ENCODE data around the gene EFHD1. TPM values are rescaled to one million over a fixed set of nuclear protein-coding genes. Genes with fewer than 3 reads are reported as not detected.
A peak's percentile ranks its signal among the peaks of the same experiment; 100 is the strongest.
"Not testable (repeated sequence)": the region's sequence is repeated elsewhere in the genome, so short reads cannot be mapped to it uniquely, and the experiment has no call there.

EFHD1 gene
- total RNA-seq, 2 experiments from 2014 or later = 0.23 TPM; not detected in 1

DNA sequence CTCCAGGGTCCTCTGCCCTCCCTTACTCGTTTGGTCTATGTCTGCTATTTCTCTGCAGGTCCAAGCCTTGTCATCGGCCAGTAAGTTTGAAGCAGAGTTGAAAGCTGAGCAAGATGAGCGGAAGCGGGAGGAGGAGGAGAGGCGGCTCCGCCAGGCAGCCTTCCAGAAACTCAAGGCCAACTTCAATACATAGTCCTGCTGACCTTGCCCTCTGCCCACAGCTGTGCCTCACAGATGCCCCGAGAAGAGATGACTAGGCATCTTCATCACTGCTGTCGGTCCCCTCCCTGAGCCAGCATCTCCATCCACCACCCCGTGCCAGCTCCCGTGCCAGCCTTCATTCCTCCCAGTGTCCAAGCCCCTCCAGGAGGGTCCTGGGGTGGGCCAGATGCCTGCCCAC, 48.1 kb downstream of the EFHD1 start:
- intact Hi-C loops (cut with DNase I, micrococcal nuclease) = no loop called here

DNA sequence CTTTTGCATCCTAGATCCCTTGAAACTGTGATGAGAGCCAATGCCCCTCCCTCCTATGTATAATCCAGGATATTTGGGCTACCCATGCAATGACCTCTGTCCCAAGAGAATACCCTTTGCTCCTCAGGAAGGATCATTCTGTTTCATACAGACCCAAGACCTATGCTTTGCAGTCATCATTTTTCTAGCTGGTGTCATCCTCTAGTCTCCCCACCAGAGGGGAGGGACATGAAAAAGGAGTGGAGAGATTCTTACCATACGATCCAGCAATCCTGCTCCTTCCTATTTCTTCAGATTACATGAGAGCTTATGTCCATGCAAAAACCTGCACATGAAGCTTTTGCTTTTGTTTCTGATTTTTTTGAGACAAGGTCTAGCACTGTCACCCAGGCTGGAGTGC, 50.0 kb downstream of the EFHD1 start:
- H3K27ac Mint-ChIP-seq = no peak overlapping the region
- H3K4me3 Mint-ChIP-seq = no peak overlapping the region
- peaks cover 7% of the 10 kb centered on the region for H3K27me3 Mint-ChIP-seq
- CTCF ChIA-PET = no interaction called here
- POLR2A ChIA-PET = no interaction called here
- H3K9me3 Mint-ChIP-seq (ENCODE audit: low read depth) = no peaks in the 10 kb centered on the region
- intact Hi-C loops (cut with DNase I, micrococcal nuclease) = no loop called here
- ATAC-seq (no peak), DNase-seq (no peak)
- no peaks in the 10 kb centered on the region for H3K36me3 Mint-ChIP-seq (ENCODE audit: low read depth)
- no peaks in the 10 kb centered on the region for H3K4me1 Mint-ChIP-seq

More for the DNA sequence above, 48.1 kb downstream of the EFHD1 start:
- Mint-ChIP-seq H3K27me3 (peaks cover 7% of the 10 kb centered on the region), H3K36me3 (ENCODE audit: low read depth) (no peaks in the 10 kb centered on the region), H3K4me1 (no peaks in the 10 kb centered on the region), H3K4me3 (no peak overlapping the region), H3K27ac (no peak overlapping the region), H3K9me3 (ENCODE audit: low read depth) (no peaks in the 10 kb centered on the region)
- CTCF ChIA-PET = interaction anchor here (0.6 kb wide), 1 partner anchor 909 kb away, joined by 3 read pairs; no protein-coding TSS in a partner anchor
- DNase-seq = no peak
- POLR2A ChIA-PET = no interaction called here
- no peak for ATAC-seq

DNA sequence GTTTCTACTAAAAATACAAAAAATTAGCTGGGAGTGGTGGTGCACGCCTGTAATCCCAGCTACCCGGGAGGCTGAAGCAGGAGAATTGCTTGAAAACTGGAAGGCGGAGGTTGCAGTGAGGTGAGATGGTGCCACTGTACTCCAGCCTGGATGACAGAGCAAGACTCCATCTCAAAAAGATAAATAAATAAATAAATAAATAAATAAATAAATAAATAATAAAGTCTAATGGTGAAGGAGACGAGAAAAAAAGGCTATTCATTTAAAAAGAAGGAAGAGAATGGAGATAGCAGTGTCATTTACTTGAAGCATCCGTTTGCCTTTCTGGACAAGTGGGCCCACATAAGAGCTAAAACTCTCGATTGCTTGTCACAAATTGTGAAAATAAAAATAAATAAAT, 52.0 kb downstream of the EFHD1 start:
- CTCF ChIA-PET, POLR2A ChIA-PET, ATAC-seq: not testable (repeated sequence)

DNA sequence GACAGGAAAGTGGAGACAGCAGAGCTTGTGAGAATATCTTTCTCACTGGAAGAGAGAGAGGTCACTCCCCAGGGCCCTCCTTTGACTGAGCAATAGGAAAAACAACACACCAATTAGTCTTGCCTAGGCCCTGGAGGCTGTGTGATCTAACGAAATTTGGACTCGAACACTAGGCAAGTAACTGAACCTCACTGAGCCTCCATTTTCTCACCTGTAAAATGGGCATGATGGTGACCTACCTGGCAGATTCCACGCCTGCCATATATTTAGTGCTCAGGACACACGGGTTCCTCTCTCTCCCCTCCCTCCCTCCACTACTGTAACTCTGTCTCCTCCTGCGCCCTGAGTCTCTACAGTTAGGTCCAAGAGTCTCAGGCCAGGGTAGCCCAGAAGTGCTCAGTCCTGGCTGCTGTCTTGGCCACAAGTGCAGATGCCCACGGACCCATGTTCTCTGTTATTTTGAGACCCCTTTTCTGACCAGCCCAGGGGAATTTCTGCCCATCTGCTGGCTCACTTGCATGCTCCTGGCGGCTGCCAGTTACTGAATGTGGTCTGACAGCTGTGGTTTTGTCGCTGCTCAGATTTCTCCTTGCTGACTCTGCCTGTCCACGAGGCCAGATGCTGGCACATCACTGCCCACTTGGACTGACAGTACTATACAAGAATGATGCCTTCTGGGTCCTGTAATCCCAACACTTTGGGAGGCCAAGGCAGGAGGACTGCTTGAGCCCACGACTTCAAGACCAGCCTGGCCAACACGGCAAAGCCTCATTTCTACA, 54.2 kb downstream of the EFHD1 start:
- ATAC-seq (no peak), DNase-seq (no peak)
- ChIA-PET POLR2A (no interaction called here), CTCF (interaction anchor here (0.6 kb wide), 1 partner anchor 8 kb away, joined by 3 read pairs; no protein-coding TSS in a partner anchor)
- Mint-ChIP-seq H3K27ac (no peak overlapping the region), H3K9me3 (ENCODE audit: low read depth) (no peaks in the 10 kb centered on the region), H3K4me3 (no peak overlapping the region), H3K27me3 (no peaks in the 10 kb centered on the region), H3K36me3 (ENCODE audit: low read depth) (no peaks in the 10 kb centered on the region), H3K4me1 (no peaks in the 10 kb centered on the region)
- intact Hi-C loops (cut with DNase I, micrococcal nuclease) = no loop called here

More for the DNA sequence above, 52.0 kb downstream of the EFHD1 start:
- H3K4me1 Mint-ChIP-seq; H3K36me3 Mint-ChIP-seq (ENCODE audit: low read depth); H3K9me3 Mint-ChIP-seq (ENCODE audit: low read depth); H3K27ac Mint-ChIP-seq; H3K4me3 Mint-ChIP-seq; DNase-seq; intact Hi-C loops (cut with DNase I, micrococcal nuclease); H3K27me3 Mint-ChIP-seq: not testable (repeated sequence)

DNA sequence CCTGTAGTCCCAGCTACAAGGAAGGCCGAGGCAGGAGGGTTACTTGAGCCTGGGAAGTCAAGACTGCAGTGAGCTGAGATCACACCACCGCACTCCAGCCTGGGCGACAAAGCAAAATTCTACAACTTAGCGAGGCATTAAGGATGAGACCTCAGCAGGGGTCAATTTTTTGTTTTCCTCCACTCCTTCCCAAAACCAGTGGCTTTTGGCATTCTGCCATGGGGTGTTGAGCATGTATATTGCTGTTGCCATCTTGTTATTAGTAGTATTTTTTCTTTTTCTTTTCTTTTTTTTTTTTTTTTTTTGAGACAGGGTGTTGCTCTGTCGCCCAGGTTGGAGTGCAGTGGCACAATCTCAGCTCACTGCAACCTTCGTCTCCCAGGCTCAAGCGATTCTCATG, 54.8 kb downstream of the EFHD1 start:
- DNase-seq (no peak), ATAC-seq (no peak)
- ChIA-PET POLR2A (no interaction called here), CTCF (interaction anchor here (1.2 kb wide), 1 partner anchor 78 kb away, joined by 3 read pairs; no protein-coding TSS in a partner anchor)
- no peaks in the 10 kb centered on the region for H3K4me1 Mint-ChIP-seq
- intact Hi-C loops (cut with DNase I, micrococcal nuclease) = no loop called here
- H3K9me3 Mint-ChIP-seq (ENCODE audit: low read depth) = no peaks in the 10 kb centered on the region
- H3K36me3 Mint-ChIP-seq (ENCODE audit: low read depth) = no peaks in the 10 kb centered on the region
- no peaks in the 10 kb centered on the region for H3K27me3 Mint-ChIP-seq
- H3K4me3 Mint-ChIP-seq = no peak overlapping the region
- H3K27ac Mint-ChIP-seq = no peak overlapping the region

DNA sequence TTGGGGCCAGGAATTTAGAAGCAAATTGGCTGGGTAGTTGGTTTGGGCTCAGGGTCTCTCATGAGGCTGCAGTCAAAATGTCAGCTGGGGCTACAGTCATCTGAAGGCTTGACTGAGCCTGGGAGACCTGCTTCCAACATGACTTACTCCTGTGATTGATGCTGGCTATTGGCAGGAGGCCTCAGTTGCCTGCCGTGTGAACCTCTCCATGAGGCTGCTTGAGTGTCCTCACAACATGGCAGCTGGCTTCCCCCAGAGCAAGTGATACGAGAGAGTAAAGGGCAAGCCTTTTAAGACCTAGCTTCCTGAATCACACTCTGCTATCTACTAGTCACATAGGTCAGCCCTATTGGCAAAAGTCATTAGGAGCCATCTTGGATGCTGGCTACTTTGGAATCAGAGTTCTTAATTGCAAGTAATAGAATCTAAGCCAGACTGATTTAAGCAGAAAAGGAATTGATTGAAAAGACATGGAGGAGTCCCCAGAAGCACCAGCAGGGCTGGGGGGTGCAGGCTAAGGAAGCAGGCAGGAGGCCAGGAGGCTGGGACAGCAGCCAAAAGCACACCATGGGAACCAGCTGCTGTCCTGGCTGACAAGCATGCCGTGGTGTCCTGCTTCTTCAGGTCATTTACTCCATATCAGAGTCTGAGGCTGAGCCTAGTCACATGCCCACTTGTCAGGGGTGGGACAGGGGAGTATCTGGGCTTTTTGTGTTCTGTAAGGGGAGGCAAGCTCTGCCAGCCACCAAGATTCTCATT, 55.9 kb downstream of the EFHD1 start:
- no peaks in the 10 kb centered on the region for H3K27me3 Mint-ChIP-seq
- ChIA-PET CTCF (interaction anchor here (1.2 kb wide), 1 partner anchor 79 kb away, joined by 3 read pairs; no protein-coding TSS in a partner anchor), POLR2A (interaction anchor here (0.6 kb wide), 1 partner anchor 82 kb away, joined by 3 read pairs; no protein-coding TSS in a partner anchor)
- no peak overlapping the region for H3K4me3 Mint-ChIP-seq
- H3K9me3 Mint-ChIP-seq (ENCODE audit: low read depth) = no peaks in the 10 kb centered on the region
- no peaks in the 10 kb centered on the region for H3K36me3 Mint-ChIP-seq (ENCODE audit: low read depth)
- intact Hi-C loops (cut with DNase I, micrococcal nuclease) = no loop called here
- ATAC-seq (no peak), DNase-seq (no peak)
- no peaks in the 10 kb centered on the region for H3K4me1 Mint-ChIP-seq
- no peak overlapping the region for H3K27ac Mint-ChIP-seq

DNA sequence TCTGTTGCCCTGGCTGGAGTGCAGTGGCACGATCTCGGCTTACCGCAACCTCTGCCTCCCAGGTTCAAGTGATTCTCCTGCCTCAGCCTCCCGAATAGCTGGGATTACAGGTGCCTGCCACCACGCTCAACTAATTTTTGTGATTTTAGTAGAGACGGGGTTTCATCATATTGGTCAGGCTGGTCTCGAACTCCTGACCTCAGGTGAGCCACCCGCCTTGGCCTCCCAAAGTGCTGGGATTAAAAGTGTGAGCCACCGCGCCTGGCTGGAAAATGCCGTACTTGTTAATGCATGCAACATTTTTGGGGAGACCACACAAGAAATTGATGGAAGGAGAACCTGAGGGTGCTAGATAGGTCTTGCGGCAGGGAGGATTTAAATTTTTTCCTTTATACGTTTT, 57.7 kb downstream of the EFHD1 start:
- POLR2A ChIA-PET; DNase-seq; ATAC-seq; H3K9me3 Mint-ChIP-seq (ENCODE audit: low read depth); CTCF ChIA-PET; H3K27me3 Mint-ChIP-seq; H3K4me3 Mint-ChIP-seq; H3K36me3 Mint-ChIP-seq (ENCODE audit: low read depth); H3K4me1 Mint-ChIP-seq; H3K27ac Mint-ChIP-seq: not testable (repeated sequence)
- intact Hi-C loops (cut with DNase I, micrococcal nuclease) = loop anchor here in 1 of 2 experiments (10.0 kb wide), 1 partner anchor 376 kb away; no protein-coding TSS in a partner anchor

DNA sequence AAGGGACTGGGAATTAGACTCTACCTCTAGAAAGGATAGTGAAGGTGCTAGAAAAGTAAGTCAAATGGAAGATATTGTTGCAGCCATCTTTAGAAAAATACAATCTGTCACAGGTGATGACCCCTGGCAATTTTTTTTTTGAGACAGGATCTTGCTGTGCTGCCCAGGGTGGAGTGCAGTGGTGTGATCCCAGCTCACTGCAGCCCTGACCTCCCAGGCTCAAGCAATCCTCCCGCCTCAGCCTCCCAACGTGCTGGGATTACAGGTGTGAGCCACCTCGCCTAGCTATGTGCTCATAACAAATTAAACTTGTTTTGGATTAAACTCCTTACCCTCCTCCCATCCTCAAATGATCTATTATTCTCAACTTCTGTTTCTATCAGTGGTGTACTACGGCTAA, 59.9 kb downstream of the EFHD1 start:
- POLR2A ChIA-PET = no interaction called here
- peaks cover 9% of the 10 kb centered on the region for H3K4me1 Mint-ChIP-seq

DNA sequence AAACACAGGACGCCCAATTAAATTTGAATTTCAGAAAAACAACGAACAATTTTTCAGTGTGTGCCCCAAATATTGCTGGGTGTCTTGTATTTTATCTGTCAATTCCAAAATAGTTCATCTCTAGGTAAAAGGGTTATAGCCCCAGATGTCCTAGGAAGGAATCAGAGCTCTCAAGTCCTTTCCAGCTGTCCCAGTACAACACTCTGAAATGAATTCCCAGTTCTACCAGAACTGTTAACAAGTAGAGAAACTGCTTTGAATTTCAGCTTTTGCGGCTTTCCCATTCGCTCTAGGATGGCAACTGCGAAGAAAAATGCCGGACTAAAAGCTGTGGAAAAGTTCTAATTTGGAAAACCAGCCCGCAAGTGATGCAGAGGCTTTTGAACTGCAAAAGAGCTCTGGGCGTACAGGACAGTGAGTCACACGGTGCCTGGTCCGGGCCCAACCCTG, 63.2 kb downstream of the EFHD1 start:
- intact Hi-C loops (cut with DNase I, micrococcal nuclease) = loop anchor here (1.0 to 10.0 kb wide), 10 partner anchors 84 to 1084 kb away; partner anchors contain the start of genes EIF4E2 (in 2 of the 2), TIGD1 (in 2 of the 2), ATG16L1 (in 1 of the 2) and DGKD (in 1 of the 2)
- Mint-ChIP-seq H3K27me3 (no peaks in the 10 kb centered on the region), H3K27ac (peak overlapping the region; percentile 51), H3K36me3 (ENCODE audit: low read depth) (peaks cover 29% of the 10 kb centered on the region), H3K9me3 (ENCODE audit: low read depth) (peaks cover 2% of the 10 kb centered on the region), H3K4me3 (peak overlapping the region; percentile 99), H3K4me1 (peaks cover 36% of the 10 kb centered on the region)
- CTCF ChIA-PET = no interaction called here
- POLR2A ChIA-PET = interaction anchor here (0.6 kb wide), 1 partner anchor 16 kb away, joined by 4 read pairs; no protein-coding TSS in a partner anchor
- ATAC-seq (no peak), DNase-seq (no peak)

More for the DNA sequence above, 59.9 kb downstream of the EFHD1 start:
- Mint-ChIP-seq H3K36me3 (ENCODE audit: low read depth) (peaks cover 5% of the 10 kb centered on the region), H3K27me3 (no peaks in the 10 kb centered on the region), H3K9me3 (ENCODE audit: low read depth) (peaks cover 2% of the 10 kb centered on the region), H3K27ac (no peak overlapping the region), H3K4me3 (no peak overlapping the region)
- CTCF ChIA-PET = no interaction called here
- intact Hi-C loops (cut with DNase I, micrococcal nuclease) = loop anchor here in 1 of 2 experiments (10.0 kb wide), 1 partner anchor 379 kb away; no protein-coding TSS in a partner anchor
- DNase-seq (no peak), ATAC-seq (no peak)

DNA sequence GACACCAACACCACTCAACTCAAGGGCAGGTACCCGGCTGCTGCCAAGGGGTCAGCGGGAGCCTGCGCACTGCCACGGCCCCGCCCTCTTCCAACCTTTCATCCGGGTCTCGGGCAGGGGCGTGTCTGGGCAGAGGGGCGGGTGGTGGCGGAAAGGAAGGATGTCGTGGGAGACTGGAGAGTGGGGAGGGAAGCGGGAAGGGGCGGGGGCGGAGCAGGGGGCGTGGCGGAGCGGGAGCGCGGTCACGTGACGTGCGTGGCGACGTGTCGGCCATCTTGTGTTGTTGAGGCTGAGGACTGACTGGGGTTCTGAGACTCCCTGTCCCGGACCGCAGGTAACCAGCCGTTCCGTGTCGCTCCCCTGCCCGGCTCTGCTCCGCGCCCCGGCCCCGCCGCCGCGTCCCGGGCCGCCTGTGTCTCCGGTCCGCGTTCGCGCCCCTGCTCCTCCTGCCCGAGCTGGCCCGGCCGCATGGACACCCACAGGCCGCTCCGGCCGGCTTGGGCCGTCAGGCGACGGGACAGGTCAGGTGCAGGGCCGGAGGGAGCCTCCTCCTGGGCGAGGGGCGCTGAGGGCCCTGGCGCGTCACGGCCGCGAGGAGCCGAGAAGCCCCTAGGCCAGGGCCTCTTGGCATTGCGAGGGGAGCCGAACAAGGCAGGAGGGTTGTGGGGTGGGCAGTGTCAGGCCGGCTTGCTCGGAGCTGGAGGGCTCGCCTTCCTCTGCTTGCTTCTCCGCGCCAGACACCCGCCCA, 63.8 kb downstream of the EFHD1 start, which contains the start of gene GIGYF2:
GIGYF2 (plus strand) TSS at position 273 of the 748 bp plus-strand sequence. CDS start 37,867 bp downstream, outside the sequence.
- ChIA-PET POLR2A (interaction anchor here (0.6 kb wide), 1 partner anchor 15 kb away, joined by 4 read pairs; no protein-coding TSS in a partner anchor), CTCF (interaction anchor here (1.0 kb wide), 1 partner anchor 107 kb away, joined by 4 read pairs; no protein-coding TSS in a partner anchor)
- peak; percentile 92 for ATAC-seq
- H3K4me3 Mint-ChIP-seq = peak within 1 kb of the TSS; percentile 99
- intact Hi-C loops (cut with DNase I, micrococcal nuclease) = loop anchor here (1.0 to 10.0 kb wide), 10 partner anchors 85 to 1085 kb away; partner anchors contain the start of genes EIF4E2 (in 2 of the 2), TIGD1 (in 2 of the 2), ATG16L1 (in 1 of the 2) and DGKD (in 1 of the 2)
- H3K27me3 Mint-ChIP-seq = no peaks in the 10 kb centered on the region
- H3K4me1 Mint-ChIP-seq = peaks cover 36% of the 10 kb centered on the region
- DNase-seq = peak; percentile 98
- H3K36me3 Mint-ChIP-seq (ENCODE audit: low read depth) = peaks cover 31% of the 10 kb centered on the region
- H3K9me3 Mint-ChIP-seq (ENCODE audit: low read depth) = peaks cover 2% of the 10 kb centered on the region
- H3K27ac Mint-ChIP-seq = peak within 1 kb of the TSS; percentile 87
